ENCODE measurements around the gene TBX10.

DNA sequence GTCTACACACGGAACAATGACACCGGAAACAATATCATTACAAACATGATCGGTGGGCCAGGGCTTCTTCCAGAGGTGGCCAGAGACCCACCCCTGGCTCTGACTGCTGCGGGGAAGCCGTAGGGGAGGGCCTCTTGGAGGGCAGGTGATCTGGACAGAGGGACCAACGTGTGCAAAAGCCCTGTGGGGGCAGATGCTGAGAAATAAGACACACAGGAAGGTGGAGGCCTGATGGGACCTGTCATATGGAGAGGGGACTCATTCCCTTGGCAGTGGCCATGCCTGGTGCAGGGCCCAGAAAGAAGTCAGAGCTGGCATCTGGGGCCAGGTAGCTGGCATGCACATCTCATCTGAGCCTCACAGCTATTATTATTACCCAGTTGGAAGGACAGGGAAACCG is 33.8 kb upstream of the TBX10 start:
- TF ChIP-seq POLR2AphosphoS5 (IDR thresholded peaks at IDR 0.05) (no peak), POLR2A (IDR thresholded peaks at IDR 0.05) (no peak)
- TF ChIP-seq, protein P1, sequence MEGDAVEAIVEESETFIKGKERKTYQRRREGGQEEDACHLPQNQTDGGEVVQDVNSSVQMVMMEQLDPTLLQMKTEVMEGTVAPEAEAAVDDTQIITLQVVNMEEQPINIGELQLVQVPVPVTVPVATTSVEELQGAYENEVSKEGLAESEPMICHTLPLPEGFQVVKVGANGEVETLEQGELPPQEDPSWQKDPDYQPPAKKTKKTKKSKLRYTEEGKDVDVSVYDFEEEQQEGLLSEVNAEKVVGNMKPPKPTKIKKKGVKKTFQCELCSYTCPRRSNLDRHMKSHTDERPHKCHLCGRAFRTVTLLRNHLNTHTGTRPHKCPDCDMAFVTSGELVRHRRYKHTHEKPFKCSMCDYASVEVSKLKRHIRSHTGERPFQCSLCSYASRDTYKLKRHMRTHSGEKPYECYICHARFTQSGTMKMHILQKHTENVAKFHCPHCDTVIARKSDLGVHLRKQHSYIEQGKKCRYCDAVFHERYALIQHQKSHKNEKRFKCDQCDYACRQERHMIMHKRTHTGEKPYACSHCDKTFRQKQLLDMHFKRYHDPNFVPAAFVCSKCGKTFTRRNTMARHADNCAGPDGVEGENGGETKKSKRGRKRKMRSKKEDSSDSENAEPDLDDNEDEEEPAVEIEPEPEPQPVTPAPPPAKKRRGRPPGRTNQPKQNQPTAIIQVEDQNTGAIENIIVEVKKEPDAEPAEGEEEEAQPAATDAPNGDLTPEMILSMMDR (IDR thresholded peaks at IDR 0.05), result no peak
